H9 (cell line): ENCODE measurements around the gene AKT3. TPM values are rescaled to one million over a fixed set of nuclear protein-coding genes. Genes with fewer than 3 reads are reported as not detected.

ENCODE experiments used
- DNase-seq: peaks from one replicate; pipeline ENCODE4 v3.0.0-alpha.2; 2017
- H2AFZ ChIP-seq: one replicate; pipeline ENCODE4 v1.6.1; 2013; ENCODE audit warnings: mild to moderate bottlenecking, low read length, control low read depth, moderate library complexity
- H2AK5ac ChIP-seq: 2 replicates; pipeline ENCODE4 v1.6.1; 2013; ENCODE audit warnings: low read length, control low read depth, mixed read lengths; ENCODE audit not compliant: insufficient read length
- H2BK120ac ChIP-seq: one replicate; pipeline ENCODE4 v1.6.1; 2013; ENCODE audit warnings: low read depth, mild to moderate bottlenecking, low read length, control low read depth, inconsistent platforms; ENCODE audit not compliant: poor library complexity, severe bottlenecking
- H2BK12ac ChIP-seq: 2 replicates; pipeline ENCODE4 v1.6.1; 2013; ENCODE audit warnings: low read length, control low read depth, mixed read lengths, low read depth; ENCODE audit not compliant: insufficient read length
- H2BK15ac ChIP-seq: 2 replicates; pipeline ENCODE4 v1.6.1; 2013; ENCODE audit warnings: low read depth, low read length, control low read depth
- H2BK20ac ChIP-seq: one replicate; pipeline ENCODE4 v1.6.1; 2013; ENCODE audit warnings: low read depth, mild to moderate bottlenecking, low read length, control low read depth, inconsistent platforms; ENCODE audit not compliant: poor library complexity, severe bottlenecking
- H2BK5ac ChIP-seq: 2 replicates; pipeline ENCODE4 v1.6.1; 2013; ENCODE audit warnings: low read length, control low read depth, mixed read lengths; ENCODE audit not compliant: insufficient read length
- H3K14ac ChIP-seq: 2 replicates; pipeline ENCODE4 v1.6.1; 2013; ENCODE audit warnings: low read length, control low read depth; ENCODE audit not compliant: insufficient read depth
- H3K18ac ChIP-seq: 2 replicates; pipeline ENCODE4 v1.6.1; 2013; ENCODE audit warnings: low read depth, mild to moderate bottlenecking, mixed read lengths, low read length, control low read depth; ENCODE audit not compliant: insufficient read length
- H3K23ac ChIP-seq: 2 replicates; pipeline ENCODE4 v1.6.1; 2013; ENCODE audit warnings: low read length, control low read depth, mixed read lengths, low read depth; ENCODE audit not compliant: insufficient read length
- H3K23me2 ChIP-seq: 2 replicates; pipeline ENCODE4 v1.6.1; 2013; ENCODE audit warnings: low read depth, mild to moderate bottlenecking, mixed read lengths, low read length, control low read depth; ENCODE audit not compliant: insufficient read length, poor library complexity, severe bottlenecking
- H3K27ac ChIP-seq: 2 replicates; pipeline ENCODE4 v1.5.1; 2013; ENCODE audit warnings: low read length, control low read depth, mixed read lengths, low read depth; ENCODE audit not compliant: insufficient read length
- H3K27me3 ChIP-seq: 2 replicates; pipeline ENCODE4 v1.6.1; 2013; ENCODE audit warnings: low read length, control low read depth, inconsistent platforms; ENCODE audit not compliant: insufficient read depth
- H3K4ac ChIP-seq: 2 replicates; pipeline ENCODE4 v1.6.1; 2013; ENCODE audit warnings: low read depth, mild to moderate bottlenecking, control low read depth, inconsistent platforms, low read length, moderate library complexity
- H3K4me1 ChIP-seq: 2 replicates; pipeline ENCODE4 v1.6.1; 2013; ENCODE audit warnings: low read length, control low read depth, inconsistent platforms; ENCODE audit not compliant: insufficient read depth
- H3K4me2 ChIP-seq: 2 replicates; pipeline ENCODE4 v1.6.1; 2013; ENCODE audit warnings: low read length, control low read depth, mixed read lengths; ENCODE audit not compliant: insufficient read length, insufficient read depth
- H3K56ac ChIP-seq: 2 replicates; pipeline ENCODE4 v1.6.1; 2013; ENCODE audit warnings: low read depth, mild to moderate bottlenecking, mixed read lengths, low read length, control low read depth; ENCODE audit not compliant: insufficient read length
- H3K79me1 ChIP-seq: 2 replicates; pipeline ENCODE4 v1.6.1; 2013; ENCODE audit warnings: low read depth, mild to moderate bottlenecking, moderate library complexity, low read length, control low read depth, inconsistent platforms; ENCODE audit not compliant: insufficient read depth, poor library complexity, severe bottlenecking
- H3K79me2 ChIP-seq: 2 replicates; pipeline ENCODE4 v1.6.1; 2013; ENCODE audit warnings: low read length, control low read depth, inconsistent platforms; ENCODE audit not compliant: insufficient read depth
- H3K9ac ChIP-seq: 2 replicates; pipeline ENCODE4 v1.6.1; 2013; ENCODE audit warnings: low read length, control low read depth, mixed read lengths; ENCODE audit not compliant: insufficient read length; ENCODE audit errors: extremely low read depth
- H3K9me3 ChIP-seq: one replicate; pipeline ENCODE4 v1.6.1; 2013; ENCODE audit warnings: low read depth, low read length, inconsistent platforms; ENCODE audit not compliant: control insufficient read depth
- H3T11ph ChIP-seq: one replicate; pipeline ENCODE4 v1.6.1; 2013; ENCODE audit warnings: mild to moderate bottlenecking, low read length, control low read depth, inconsistent platforms
- H4K20me1 ChIP-seq: one replicate; pipeline ENCODE4 v1.6.1; 2013; ENCODE audit not compliant: control insufficient read depth, insufficient read length, insufficient read depth
- H4K5ac ChIP-seq: 2 replicates; pipeline ENCODE4 v1.6.1; 2013; ENCODE audit warnings: low read depth, mild to moderate bottlenecking, mixed read lengths, low read length, control low read depth; ENCODE audit not compliant: insufficient read length
- H4K8ac ChIP-seq: replicated peaks from 2 replicates; pipeline ENCODE4 v1.6.1; 2013; ENCODE audit warnings: low read length, control low read depth, mixed read lengths, low read depth; ENCODE audit not compliant: insufficient read length
- H4K91ac ChIP-seq: 2 replicates; pipeline ENCODE4 v1.6.1; 2013; ENCODE audit warnings: low read depth, mild to moderate bottlenecking, moderate library complexity, mixed read lengths, low read length, control low read depth; ENCODE audit not compliant: insufficient read length
- H3K27ac Mint-ChIP-seq, 3 experiments: 2 replicates in 2 of 3; 3 replicates in 1 of 3; pipeline ENCODE4 v1.8.0; 2020 to 2021; ENCODE audit warnings: mixed read lengths in 3 of 3, mild to moderate bottlenecking in 1 of 3, moderate library complexity in 1 of 3
- H3K27me3 Mint-ChIP-seq: 2 replicates; pipeline ENCODE4 v1.8.0; 2021; ENCODE audit warnings: low read depth, mild to moderate bottlenecking, moderate library complexity, mixed read lengths
- H3K36me3 Mint-ChIP-seq, 3 experiments: 2 replicates in 2 of 3; 3 replicates in 1 of 3; pipeline ENCODE4 v1.8.0; 2020 to 2021; ENCODE audit warnings: low read depth in 3 of 3, mixed read lengths in 3 of 3; ENCODE audit not compliant: insufficient read depth in 1 of 3
- H3K4me1 Mint-ChIP-seq, 2 experiments: 2 replicates each; pipeline ENCODE4 v1.8.0; 2020; ENCODE audit warnings: mixed read lengths in 2 of 2
- H3K4me3 Mint-ChIP-seq, 2 experiments: 2 replicates in 1 of 2; 3 replicates in 1 of 2; pipeline ENCODE4 v1.8.0; 2020 to 2021; ENCODE audit warnings: mild to moderate bottlenecking in 2 of 2, mixed read lengths in 2 of 2, moderate library complexity in 1 of 2
- H3K9me3 Mint-ChIP-seq, 2 experiments: 2 replicates in 1 of 2; 3 replicates in 1 of 2; pipeline ENCODE4 v1.8.0; 2020; ENCODE audit warnings: mild to moderate bottlenecking in 2 of 2, mixed read lengths in 2 of 2, moderate library complexity in 1 of 2
- WGBS: extraction: QIAGEN DNeasy Blood & Tissue Kit; methylation state at CpG from one replicate; pipeline ENCODE4 v1.1.7; 2013; ENCODE audit warnings: missing lambda C conversion rate, low lambda C conversion rate, mixed read lengths; ENCODE audit not compliant: insufficient read length; ENCODE audit errors: extremely low coverage; 5-methylcytosine and 5-hydroxymethylcytosine counted together
- total RNA-seq: library from RNA; stranded (reverse); gene quantifications from 2 replicates; pipeline ENCODE4 v1.2.1, GENCODE V29; 2021
- TF ChIP-seq, protein P1 (sequence below): fragments of 200-600 bp; sonication (generic); conservative IDR thresholded peaks from 3 replicates; pipeline ENCODE4 v1.8.0; 2021; ENCODE audit warnings: antibody characterized with exemption, mild to moderate bottlenecking

Gene AKT3
- total RNA-seq, 1 experiment from 2014 or later = 27.8 TPM

DNA sequence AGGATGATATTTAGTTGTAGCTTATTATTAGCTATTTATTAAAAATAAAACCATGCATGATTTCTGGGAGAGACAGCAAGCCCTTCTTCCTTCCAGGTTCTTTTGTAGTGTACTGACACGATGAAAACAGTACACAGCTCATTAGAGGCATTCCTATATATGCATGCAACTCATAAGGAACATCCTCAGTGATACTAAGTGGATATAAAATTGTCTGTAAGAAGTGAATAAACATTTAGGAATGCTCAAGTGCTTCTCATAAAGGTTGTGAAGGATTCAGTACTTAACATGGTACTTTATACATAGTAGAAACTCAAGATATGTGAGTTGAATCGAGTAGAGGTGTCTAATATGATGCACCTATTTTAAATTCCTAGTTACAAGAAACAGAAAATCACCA lies 306.5 kb downstream of the AKT3 start:
- Histone ChIP-seq H3K79me1 (no peaks in the 10 kb centered on the region), H2AFZ (no peak overlapping the region), H3K18ac (no peak overlapping the region), H3K9ac (no peak overlapping the region), H3T11ph (no peak overlapping the region), H3K14ac (no peak overlapping the region), H2BK20ac (no peak overlapping the region), H3K4me2 (no peak overlapping the region), H4K8ac (no peak overlapping the region), H4K5ac (no peak overlapping the region), H3K23me2 (no peaks in the 10 kb centered on the region), H4K20me1 (no peaks in the 10 kb centered on the region), H3K23ac (no peak overlapping the region), H3K4me1 (no peaks in the 10 kb centered on the region), H4K91ac (no peak overlapping the region), H3K27me3 (no peaks in the 10 kb centered on the region), H3K56ac (no peak overlapping the region), H2BK120ac (no peak overlapping the region), H3K79me2 (no peaks in the 10 kb centered on the region), H2AK5ac (no peak overlapping the region), H2BK5ac (no peak overlapping the region), H2BK15ac (no peak overlapping the region), H3K27ac (no peak overlapping the region), H3K9me3 (no peaks in the 10 kb centered on the region), H2BK12ac (no peak overlapping the region), H3K4ac (no peak overlapping the region)
- Mint-ChIP-seq H3K4me1 (peaks cover 6 to 10% of the 10 kb centered on the region in 2 experiments; a peak in 3 of 4 replicates), H3K27ac (no peak overlapping the region), H3K4me3 (no peak overlapping the region), H3K9me3 (peaks cover 0 to 2% of the 10 kb centered on the region in 2 experiments; a peak in 1 of 5 replicates), H3K36me3 (peaks cover 0 to 3% (median 0%) of the 10 kb centered on the region in 3 experiments; a peak in 3 of 7 replicates), H3K27me3 (no peaks in the 10 kb centered on the region)
- no CpG with 5 or more reads among the region's 2 CpGs for WGBS
- DNase-seq = no peak
- TF ChIP-seq, protein P1, sequence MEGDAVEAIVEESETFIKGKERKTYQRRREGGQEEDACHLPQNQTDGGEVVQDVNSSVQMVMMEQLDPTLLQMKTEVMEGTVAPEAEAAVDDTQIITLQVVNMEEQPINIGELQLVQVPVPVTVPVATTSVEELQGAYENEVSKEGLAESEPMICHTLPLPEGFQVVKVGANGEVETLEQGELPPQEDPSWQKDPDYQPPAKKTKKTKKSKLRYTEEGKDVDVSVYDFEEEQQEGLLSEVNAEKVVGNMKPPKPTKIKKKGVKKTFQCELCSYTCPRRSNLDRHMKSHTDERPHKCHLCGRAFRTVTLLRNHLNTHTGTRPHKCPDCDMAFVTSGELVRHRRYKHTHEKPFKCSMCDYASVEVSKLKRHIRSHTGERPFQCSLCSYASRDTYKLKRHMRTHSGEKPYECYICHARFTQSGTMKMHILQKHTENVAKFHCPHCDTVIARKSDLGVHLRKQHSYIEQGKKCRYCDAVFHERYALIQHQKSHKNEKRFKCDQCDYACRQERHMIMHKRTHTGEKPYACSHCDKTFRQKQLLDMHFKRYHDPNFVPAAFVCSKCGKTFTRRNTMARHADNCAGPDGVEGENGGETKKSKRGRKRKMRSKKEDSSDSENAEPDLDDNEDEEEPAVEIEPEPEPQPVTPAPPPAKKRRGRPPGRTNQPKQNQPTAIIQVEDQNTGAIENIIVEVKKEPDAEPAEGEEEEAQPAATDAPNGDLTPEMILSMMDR = no peak
